ENCODE measurements around the gene PCCA. TPM values are rescaled to one million over a fixed set of nuclear protein-coding genes. Genes with fewer than 3 reads are reported as not detected.

The PCCA gene, protein sequence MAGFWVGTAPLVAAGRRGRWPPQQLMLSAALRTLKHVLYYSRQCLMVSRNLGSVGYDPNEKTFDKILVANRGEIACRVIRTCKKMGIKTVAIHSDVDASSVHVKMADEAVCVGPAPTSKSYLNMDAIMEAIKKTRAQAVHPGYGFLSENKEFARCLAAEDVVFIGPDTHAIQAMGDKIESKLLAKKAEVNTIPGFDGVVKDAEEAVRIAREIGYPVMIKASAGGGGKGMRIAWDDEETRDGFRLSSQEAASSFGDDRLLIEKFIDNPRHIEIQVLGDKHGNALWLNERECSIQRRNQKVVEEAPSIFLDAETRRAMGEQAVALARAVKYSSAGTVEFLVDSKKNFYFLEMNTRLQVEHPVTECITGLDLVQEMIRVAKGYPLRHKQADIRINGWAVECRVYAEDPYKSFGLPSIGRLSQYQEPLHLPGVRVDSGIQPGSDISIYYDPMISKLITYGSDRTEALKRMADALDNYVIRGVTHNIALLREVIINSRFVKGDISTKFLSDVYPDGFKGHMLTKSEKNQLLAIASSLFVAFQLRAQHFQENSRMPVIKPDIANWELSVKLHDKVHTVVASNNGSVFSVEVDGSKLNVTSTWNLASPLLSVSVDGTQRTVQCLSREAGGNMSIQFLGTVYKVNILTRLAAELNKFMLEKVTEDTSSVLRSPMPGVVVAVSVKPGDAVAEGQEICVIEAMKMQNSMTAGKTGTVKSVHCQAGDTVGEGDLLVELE
- 14.1 and 17.0 TPM in 2 replicates for total RNA-seq (2014; rRNA removed; shearing (Covaris generic))

DNA sequence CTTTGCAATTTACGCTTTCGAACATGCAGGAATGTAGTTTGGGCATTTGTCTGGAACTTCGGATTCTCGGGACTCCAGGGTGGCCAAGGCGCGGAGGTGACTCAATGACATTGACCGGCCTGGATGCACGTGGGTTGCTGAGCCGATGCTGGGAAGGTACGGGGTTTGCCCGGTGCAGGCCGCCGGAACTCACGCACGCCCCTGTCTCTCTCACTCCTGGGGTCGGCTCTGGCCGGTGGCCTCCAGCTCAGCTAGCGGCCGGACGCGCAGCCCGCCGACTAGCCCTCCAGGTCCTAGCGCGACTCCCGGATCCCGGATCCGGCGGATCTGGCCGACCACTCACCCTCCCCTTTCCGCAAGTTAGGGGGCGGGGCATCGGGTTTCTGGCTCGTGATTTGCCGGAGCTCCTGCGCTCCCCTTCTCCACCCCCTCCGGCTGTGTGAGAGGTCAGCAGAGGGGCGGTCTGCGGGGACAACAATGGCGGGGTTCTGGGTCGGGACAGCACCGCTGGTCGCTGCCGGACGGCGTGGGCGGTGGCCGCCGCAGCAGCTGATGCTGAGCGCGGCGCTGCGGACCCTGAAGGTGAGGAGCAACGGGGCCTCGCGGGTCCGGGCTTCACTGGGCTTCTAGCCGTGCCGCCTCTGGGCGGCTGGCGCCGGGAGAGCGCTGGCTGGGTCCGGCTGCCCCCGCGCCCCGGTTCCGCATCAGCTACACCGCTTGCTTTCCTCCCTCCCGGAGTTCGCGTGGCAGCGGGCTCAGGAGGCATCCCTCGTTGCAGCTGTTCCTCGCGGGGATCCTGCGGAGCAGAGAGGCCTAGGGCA is at the start of gene PCCA:
TSS of gene PCCA (plus strand) at position 450 of the 821 bp plus-strand sequence. CDS start at position 478, 28 bp downstream.

Small RNA genes lying within 50 kb of the gene (small RNA-seq; reads per million reads assigned to genes)
- gene AL356575.1 = not detected

Other genes with a start within 250 kb of the PCCA start
- gene ZIC5, start 117.3 kb upstream of the PCCA start, total RNA-seq (2014; rRNA removed; shearing (Covaris generic)) = 0.05 and 0.08 TPM in 2 replicates
- 3.0 and 4.5 TPM in 2 replicates for gene ZIC2, start 107.3 kb upstream of the PCCA start, total RNA-seq (2014; rRNA removed; shearing (Covaris generic))

Data from A375 (cell line).